Middle frontal gyrus (tissue), 1 donor: Measurements from ENCODE around the gene NDUFB10.
"Not testable (repeated sequence)": the region's sequence is repeated elsewhere in the genome, so short reads cannot be mapped to it uniquely, and the experiment has no call there.

Source experiments
- DNase-seq: peaks from one replicate; pipeline ENCODE4 v3.0.0-alpha.2; 2015; ENCODE audit warnings: low spot score; ENCODE audit errors: extremely low spot score

Gene NDUFB10

DNA sequence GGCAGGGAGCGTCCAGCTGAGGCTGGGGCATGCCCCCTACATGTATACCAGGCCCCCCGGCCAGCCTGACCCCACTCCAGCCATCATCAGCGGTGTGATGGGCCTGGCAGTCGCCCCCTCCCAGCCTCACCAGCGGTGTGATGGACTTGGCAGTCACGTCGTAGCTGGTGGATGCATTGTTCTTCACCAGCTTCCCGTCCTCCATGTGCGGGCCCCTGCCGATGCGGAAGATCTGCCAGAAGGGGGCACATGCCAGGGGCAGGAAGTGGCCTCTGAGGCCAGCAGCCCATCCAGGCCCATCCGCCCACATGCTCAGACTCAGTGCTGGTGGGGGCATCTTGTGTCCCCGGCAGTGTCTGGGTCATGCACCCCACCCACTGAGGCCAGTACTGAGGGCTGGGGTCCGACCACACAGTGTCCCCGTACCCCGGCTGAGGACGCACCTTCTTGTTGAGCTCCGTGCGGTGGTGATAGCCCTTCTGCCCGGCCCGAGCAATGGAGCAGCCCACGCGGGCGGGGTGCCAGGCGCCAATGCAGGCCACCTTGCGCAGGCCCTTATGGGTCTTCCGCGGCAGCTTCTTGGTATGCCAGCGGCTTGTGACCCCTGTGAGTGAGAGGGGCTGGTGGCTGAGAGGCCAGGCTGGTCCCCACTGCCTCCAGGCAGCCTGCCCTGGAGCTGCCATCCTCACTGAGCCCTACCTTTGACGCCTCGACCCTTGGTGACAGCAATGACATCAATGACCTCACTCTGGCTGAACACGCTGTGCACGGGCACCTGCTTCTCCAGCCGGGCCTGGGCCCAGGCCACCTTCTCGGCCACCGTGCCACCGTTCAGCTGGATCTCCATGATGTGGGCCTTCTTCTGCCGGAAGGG, 12.6 kb upstream of the NDUFB10 start:
- DNase-seq, result no peak

- DNase-seq, result no peak
These were observed 12.0 kb upstream of the NDUFB10 start for GRCh38 chr16:1947369-1947670.

- no peak for DNase-seq
These were observed 9.8 kb upstream of the NDUFB10 start for GRCh38 chr16:1949507-1949906.

DNA sequence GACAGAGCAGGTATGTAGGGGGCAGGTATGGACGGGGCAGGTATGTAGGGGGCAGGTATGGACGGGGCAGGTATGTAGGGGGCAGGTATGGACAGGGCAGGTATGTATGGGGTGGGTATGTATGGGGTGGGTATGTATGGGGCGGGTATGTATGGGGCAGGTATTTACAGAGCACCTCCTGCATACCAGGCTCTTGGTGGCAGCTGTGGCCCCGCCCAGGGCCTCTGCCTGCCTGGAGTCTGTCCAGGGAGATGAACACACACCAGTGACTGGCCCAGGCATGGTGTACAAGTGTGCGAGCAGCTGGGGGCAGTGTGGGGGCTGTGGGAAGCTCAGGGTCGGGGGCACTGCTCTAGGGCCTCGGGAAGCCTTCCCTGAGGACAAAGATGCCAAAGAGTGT, 9.3 kb upstream of the NDUFB10 start:
- DNase-seq, result no peak

GRCh38 chr16:1950559-1950958, 8.8 kb upstream of the NDUFB10 start:
- no peak for DNase-seq

GRCh38 chr16:1953734-1954133, 5.6 kb upstream of the NDUFB10 start:
- no peak for DNase-seq

- not testable (repeated sequence) for DNase-seq
These were observed 1.8 kb upstream of the NDUFB10 start for GRCh38 chr16:1957434-1958142.

GRCh38 chr16:1958143-1958491, 1.2 kb upstream of the NDUFB10 start:
- DNase-seq, result not testable (repeated sequence)

GRCh38 chr16:1958715-1959268, 546 bp upstream of the NDUFB10 start:
- DNase-seq, result no peak

DNA sequence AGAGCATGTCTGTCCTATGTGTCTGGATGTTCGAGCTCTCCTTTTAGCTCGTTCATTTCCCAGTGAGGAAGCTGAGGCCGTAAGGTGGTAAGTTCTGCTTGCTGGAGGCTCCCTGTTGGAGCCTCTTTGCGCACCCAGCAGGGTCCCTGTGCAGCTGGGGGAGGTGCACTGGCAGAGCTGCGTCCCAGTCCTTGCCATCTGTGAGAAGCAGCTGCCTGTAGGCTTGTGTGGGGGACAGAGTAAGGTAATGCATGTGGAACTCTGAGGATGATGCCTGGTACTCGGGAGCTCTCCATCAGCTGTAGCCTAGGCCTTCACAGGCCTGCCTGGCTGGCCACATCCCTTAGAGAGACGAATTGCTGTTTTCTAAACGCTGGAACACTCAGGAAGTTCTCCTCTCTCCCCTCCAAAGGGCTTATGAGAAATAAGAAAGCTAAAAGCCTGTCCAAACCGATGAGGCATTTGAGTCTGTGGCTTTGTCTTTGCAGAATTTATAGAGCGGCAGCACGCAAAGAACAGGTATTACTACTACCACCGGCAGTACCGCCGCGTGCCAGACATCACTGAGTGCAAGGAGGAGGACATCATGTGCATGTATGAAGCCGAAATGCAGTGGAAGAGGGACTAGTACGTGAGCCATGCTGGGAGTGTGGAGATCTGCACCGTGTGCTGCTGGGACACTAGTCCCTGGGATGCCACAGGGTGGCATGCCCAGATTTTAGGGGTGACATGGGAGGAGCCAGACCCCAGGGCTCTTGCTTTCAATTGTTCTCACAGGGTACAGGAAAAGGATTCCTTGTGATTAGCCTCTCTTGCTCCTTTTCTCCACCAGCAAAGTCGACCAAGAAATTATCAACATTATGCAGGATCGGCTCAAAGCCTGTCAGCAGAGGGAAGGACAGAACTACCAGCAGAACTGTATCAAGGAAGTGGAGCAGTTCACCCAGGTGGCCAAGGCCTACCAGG, 1.6 kb downstream of the NDUFB10 start:
- no peak for DNase-seq

- no peak for DNase-seq
These were observed 2.3 kb downstream of the NDUFB10 start for GRCh38 chr16:1961651-1962067.

DNA sequence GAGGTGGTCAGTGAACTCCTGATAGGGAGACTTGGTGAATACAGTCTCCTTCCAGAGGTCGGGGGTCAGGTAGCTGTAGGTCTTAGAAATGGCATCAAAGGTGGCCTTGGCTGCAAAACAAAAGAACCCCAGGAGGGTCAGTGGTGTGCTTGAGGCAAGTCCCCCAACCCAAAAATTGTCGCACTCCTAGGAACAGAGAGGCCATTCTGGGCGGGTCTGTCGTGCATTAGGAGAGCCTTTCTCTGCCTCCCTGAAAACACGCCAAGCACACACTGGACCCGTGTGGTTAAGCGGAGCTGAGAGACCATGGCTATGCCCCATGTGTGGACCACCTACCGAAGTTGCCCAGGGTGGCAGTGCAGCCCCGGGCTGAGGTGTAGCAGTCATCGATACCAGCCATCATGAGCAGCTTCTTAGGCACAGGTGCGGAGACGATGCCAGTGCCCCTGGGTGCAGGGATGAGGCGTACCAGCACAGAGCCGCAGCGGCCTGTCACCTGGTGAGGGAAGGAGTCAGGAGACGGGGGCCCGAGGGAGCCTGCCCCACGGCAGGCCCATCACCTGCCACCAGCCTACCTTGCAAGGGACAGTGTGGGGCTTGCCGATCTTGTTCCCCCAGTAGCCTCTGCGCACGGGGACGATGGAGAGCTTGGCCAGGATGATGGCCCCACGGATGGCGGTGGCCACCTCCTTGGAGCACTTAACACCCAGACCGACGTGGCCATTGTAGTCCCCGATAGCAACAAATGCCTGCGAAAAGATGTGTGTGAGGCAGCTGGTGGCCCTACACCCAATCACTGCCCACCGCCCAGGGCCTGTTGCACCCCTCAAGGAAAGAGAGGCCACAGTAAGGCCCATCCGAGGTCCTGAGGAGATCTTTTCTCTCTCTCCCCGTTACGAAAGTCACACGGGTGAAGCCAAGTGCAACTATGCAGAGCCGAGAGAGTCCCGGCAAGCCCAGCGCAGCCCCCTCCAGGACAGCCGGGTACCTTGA, 3.1 kb downstream of the NDUFB10 start:
- not testable (repeated sequence) for DNase-seq

DNA sequence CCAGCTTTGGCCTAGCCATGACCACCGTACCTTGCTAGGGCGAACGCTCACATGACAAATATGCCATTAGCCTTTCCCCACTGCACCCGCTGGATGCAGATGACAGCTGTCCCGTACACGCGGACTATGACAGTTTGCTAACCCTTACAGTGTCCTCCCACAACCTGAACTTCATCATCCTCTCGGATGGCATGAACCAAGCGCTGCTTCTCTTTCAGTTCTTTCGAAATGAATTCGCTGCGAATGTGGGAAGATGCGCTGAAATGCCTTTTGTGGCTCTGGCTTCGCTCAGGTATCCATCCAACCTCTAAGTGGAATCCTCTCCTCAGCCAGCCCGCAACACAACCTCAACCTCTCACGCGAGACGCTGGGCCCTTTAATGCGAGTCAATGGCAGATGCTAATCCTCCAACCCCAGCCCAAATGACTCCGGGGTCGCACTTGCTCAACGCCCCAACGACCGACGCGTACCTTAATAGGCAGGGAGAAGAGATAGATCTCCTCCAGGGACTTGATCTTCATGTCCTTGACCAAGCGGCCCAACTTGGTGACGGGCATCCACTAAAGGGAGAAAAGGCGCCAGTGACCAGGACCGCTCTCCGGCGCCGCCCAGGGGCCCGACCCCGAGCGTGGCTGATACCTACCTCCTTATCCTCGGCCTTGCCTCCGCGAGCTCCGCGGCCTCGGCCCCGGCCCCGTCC, 4.6 kb downstream of the NDUFB10 start:
- DNase-seq, result no peak

- peak; percentile 96 for DNase-seq
These were observed 5.4 kb downstream of the NDUFB10 start, which contains the start of gene RPS2 for GRCh38 chr16:1964506-1965395. Gene RPS2 (minus strand): TSS chr16:1964826. CDS start chr16:1964625, 201 bp downstream.

DNA sequence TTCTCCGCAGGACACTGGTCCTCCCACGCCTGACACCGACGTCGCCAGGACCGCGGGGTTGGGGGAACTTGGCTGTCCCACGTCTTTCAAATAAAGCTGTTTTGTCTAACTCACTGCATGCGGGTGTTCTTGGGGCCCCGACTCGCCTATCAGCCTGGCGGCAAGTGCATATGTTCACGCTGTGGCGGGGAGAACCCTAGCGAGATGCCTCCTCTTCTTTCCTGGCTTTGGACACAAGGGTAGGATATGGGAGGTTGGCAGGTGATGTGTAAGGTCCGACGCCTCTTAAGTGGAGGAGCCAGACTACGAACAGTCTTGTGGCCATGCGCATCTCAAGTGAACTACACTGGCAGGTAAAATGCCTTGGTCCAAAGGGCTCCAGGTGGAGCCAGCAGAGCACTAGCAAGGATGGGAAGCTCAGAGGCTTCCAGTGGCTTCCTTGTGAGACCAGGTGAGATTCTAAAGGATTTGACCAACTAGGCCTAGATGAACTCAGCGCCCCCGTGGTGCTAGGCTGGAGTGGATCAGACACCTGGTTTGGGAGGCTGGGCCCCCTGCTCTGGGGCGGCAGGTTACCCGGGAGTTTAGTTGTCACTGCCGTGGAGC, 6.2 kb downstream of the NDUFB10 start:
- no peak for DNase-seq

- no peak for DNase-seq
These were observed 7.1 kb downstream of the NDUFB10 start, which contains the start of gene RNF151 for GRCh38 chr16:1966460-1966859. Gene RNF151 (plus strand): TSS chr16:1966856. CDS start chr16:1966882, 26 bp downstream.

DNA sequence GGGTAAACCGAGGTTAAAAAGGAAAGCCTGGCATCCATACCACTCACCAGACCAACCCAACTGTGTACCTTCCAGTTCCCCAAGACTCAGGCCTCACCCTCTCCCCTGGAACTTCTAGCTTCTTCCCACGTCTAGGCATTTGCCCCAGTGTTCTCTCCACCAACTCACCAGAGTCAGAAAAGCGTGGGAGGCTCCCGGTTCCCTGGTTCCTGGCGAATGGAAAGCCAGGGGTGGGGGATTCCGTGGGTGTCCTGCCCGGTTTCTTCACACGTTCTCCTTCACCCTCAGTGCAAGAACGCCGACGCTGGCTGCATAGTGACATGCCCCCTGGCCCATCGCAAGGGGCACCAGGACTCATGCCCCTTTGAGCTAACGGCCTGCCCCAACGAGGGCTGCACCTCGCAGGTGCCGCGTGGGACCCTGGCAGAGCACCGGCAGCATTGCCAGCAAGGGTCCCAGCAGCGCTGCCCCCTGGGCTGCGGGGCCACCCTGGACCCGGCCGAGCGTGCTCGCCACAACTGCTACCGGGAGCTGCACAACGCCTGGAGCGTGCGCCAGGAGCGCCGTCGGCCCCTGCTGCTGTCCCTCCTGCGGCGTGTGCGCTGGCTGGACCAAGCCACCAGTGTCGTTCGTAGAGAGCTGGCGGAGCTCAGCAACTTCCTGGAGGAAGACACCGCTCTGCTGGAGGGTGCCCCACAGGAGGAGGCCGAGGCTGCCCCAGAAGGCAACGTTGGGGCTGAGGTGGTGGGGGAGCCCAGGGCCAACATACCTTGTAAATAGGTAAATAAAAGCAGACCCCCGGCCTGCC, 9.0 kb downstream of the NDUFB10 start:
- no peak for DNase-seq
